WTC11 (cell line): Measurements from ENCODE around the gene MTRF1.

Source experiments
- AFF4 ChIP-seq: sonication (generic); formaldehyde crosslinking; IDR thresholded peaks from 2 replicates; pipeline ENCODE4 v1.8.1; 2023; ENCODE audit warnings: mild to moderate bottlenecking, missing genetic modification reagents, borderline replicate concordance
- CTCF ChIP-seq: fragments of 200-600 bp; IDR thresholded peaks from 2 replicates; pipeline ENCODE4 v1.8.0; 2022; ENCODE audit warnings: antibody characterized with exemption
- E2F5 ChIP-seq: sonication (generic); formaldehyde crosslinking; IDR thresholded peaks from 2 replicates; pipeline ENCODE4 v1.8.1; 2022; ENCODE audit warnings: mild to moderate bottlenecking, moderate library complexity, missing genetic modification reagents
- FOXP1 ChIP-seq: sonication (generic); formaldehyde crosslinking; IDR thresholded peaks from 2 replicates; pipeline ENCODE4 v1.8.0; 2022; ENCODE audit warnings: missing genetic modification reagents, mild to moderate bottlenecking, moderate library complexity, borderline replicate concordance
- FOXP4 ChIP-seq: sonication (generic); formaldehyde crosslinking; IDR thresholded peaks from 2 replicates; pipeline ENCODE4 v1.8.0; 2022; ENCODE audit warnings: mild to moderate bottlenecking, missing genetic modification reagents
- MAX ChIP-seq: sonication (generic); formaldehyde crosslinking; IDR thresholded peaks from 2 replicates; pipeline ENCODE4 v1.8.0; 2022; ENCODE audit warnings: mild to moderate bottlenecking, missing genetic modification reagents
- NR2C2 ChIP-seq: sonication (generic); formaldehyde crosslinking; IDR thresholded peaks from 2 replicates; pipeline ENCODE4 v1.8.0; 2022; ENCODE audit warnings: mild to moderate bottlenecking, missing genetic modification reagents
- PREB ChIP-seq: sonication (generic); formaldehyde crosslinking; IDR thresholded peaks from 2 replicates; pipeline ENCODE4 v1.8.1; 2022; ENCODE audit warnings: mild to moderate bottlenecking, missing genetic modification reagents, moderate library complexity, borderline replicate concordance
- SP1 ChIP-seq: sonication (generic); formaldehyde crosslinking; conservative IDR thresholded peaks from 2 replicates; pipeline ENCODE4 v1.8.1; 2022; ENCODE audit warnings: missing genetic modification reagents
- ZNF263 ChIP-seq: sonication (generic); formaldehyde crosslinking; IDR thresholded peaks from 2 replicates; pipeline ENCODE4 v1.8.1; 2022; ENCODE audit warnings: low read depth, mild to moderate bottlenecking, moderate library complexity, missing genetic modification reagents

- TF ChIP-seq FOXP4 (no peak), FOXP1 (no peak), MAX (CRISPR knock-in tag) (no peak), E2F5 (CRISPR knock-in tag) (no peak), PREB (CRISPR knock-in tag) (no peak), NR2C2 (CRISPR knock-in tag) (no peak), CTCF (no peak), SP1 (no peak), AFF4 (CRISPR knock-in tag) (no peak), ZNF263 (no peak)
Observed at GRCh38 chr13:41196620-41197019, 66.8 kb downstream of the MTRF1 start.
